ENCODE data around the gene LPP.
A peak's percentile ranks its signal among the peaks of the same experiment; 100 is the strongest.

The LPP gene

DNA sequence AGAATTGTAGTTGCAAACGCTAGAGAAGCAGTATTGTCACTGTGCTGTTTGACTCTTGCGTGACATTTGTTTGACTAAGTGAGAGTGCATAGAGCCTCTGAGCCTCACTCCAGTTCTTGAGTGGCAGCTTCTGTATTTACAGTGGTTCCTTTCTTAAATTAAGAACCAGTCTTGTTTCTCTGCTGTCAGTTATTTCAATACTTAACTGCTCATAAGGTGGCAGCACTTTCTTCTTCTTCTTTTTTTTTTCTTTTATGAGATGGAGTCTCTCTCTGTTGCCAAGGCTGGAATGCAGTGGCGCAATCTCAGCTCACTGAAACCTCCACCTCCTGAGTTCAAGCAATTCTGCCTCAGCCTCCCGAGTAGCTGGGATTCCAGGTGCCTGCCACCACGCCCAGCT is 372.1 kb downstream of the LPP start:
- no peak for DNase-seq (ENCODE audit: low read depth)

DNA sequence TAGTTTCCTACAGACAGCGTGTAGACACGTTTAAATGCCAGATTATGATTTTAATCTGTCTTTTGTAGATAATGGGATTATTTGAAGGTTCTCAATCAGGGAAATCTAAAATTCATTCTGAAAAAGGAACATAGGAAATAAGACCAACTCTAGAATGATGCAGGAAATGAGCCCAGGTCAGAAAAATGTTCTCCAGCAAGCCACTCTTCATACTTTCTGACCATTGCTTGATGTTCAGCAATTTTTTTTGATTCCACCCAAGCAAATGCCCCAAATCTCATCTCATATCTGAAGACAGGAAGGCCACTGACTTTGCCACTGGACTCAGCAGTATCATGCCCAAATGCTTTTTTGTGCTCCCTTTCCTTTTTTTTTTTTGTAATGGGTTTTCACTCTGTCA is 373.4 kb downstream of the LPP start:
- no peak for DNase-seq (ENCODE audit: low read depth)

DNA sequence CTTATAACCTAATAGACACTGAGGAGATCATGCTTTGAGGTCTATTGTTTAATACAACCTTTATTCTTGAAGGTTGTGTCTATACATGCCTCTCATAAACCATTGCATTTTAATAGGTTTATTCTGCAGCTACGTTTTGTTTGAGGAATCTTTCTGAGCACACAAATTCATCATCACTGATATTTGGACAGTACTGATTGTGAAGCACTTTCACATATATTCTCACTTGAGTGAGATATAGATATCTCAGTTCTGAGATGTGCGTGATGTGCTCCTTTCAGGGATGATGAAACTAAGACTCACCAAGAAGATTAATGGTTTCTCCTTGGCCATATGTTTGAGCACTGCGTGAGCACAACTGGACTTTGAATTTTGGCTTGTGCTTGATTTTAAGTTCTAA is 374.4 kb downstream of the LPP start:
- DNase-seq (ENCODE audit: low read depth), result no peak

- DNase-seq (ENCODE audit: low read depth), result no peak
Measured at GRCh38 chr3:188529228-188529627, 375.3 kb downstream of the LPP start.

DNA sequence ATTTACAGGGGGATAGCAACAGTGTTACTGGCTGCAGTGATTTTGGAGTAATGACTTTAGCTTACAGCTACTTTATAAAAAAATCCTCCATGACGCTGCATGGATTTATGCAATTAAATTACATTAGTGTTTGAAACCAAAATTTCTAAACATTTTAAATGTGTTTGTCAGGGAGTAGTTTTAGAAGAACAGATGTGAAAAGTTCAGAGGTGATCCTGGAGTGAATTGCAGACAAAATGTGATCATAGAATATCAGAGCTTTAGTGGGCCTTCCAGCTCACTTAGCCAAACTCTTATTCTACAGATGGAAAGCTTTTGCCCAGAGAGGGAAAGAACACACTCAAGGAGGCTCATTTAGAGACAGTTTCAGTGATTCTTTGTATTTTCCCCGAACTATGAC is 376.3 kb downstream of the LPP start:
- no peak for DNase-seq (ENCODE audit: low read depth)

DNA sequence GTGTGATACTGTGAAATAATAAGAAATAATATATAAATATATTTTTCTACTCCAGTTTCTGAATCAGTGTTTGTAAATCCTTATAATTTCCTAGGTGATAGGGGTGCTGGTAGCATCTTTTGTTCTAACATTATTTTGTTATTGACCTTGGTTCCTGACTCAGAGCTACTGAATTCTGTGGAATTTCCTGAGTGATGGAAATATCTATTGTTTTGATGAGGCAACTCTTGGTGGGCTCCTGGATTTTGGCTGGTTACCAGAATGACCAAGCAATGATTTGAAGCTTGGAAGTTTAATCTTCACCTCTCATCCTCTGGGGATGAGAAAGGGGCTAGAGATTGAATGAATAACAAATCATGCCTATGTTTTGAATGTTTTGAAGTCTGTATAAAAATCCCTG is 377.3 kb downstream of the LPP start:
- DNase-seq (ENCODE audit: low read depth), result no peak

- DNase-seq (ENCODE audit: low read depth), result no peak
Measured at GRCh38 chr3:188533172-188533571, 379.2 kb downstream of the LPP start.

DNA sequence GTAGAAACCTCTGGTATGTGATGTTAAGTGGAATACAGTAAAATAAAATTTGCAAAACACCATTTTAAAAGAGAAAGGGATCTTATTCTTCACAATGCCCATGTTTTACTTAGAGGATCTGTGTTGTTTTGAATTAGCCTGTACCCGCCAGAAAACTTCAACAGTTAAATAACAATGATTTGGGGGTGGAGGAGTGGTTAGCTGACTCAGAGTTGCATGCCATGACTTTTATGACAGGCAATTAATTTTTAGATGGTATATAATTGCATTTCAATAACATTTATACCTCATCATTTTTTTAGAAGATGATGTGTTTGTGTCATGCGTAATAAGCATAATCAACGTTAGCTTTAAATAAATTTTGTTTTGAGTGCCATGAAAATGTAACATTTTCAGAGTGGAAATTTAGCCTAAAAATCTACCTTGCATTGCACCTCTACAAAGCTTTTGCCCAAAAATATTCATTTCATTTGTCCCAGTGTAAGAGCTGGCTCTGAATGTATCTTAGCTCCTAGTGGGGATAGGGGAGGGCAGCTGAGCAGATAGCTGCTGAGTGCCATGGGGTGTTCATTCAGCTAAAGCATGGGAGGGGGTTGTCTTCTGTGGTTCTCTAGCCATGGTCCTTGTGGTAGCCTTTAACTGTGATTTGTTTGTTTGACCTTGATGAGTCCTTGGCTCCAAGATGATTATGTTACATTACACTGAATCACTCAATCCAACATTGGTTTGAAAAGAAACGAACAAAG is 379.8 kb downstream of the LPP start:
- no peak for DNase-seq (ENCODE audit: low read depth)

DNA sequence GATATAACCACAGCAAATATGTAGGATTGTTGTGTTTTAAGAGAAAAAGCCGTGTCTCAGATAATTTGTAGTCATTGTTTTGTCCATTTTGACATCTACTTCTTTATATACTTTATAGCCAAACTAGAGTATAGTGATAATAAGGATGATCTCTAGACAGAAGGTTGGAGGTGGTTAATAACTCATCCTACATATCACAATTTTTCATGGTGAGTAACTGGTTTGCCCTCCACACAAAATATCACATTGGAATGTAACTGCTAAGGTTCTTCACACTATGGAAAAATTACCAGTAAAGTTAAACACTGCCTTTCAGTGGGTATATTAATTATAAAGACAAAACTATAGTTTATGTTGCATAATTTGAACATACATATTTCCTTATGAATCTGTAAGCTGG is 380.7 kb downstream of the LPP start:
- no peak for DNase-seq (ENCODE audit: low read depth)

DNA sequence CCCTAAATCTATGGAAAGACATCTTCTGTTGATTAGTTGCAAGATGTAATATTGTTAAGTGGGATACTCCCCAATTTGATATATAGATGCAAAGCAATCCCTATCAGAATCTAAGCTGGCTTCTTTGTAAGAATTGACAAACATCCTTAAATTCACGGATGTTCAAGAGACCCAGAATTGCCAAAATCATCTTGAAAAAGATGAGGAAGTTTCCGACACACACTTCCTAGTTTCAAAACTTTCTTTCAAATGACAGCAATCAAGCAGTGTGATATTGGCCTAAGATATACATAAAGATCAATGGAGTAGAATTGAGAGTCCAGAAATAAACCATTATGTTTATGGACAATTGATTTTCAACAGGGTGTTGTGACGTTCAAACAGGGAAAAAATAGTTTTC is 383.6 kb downstream of the LPP start:
- no peak for DNase-seq (ENCODE audit: low read depth)

DNA sequence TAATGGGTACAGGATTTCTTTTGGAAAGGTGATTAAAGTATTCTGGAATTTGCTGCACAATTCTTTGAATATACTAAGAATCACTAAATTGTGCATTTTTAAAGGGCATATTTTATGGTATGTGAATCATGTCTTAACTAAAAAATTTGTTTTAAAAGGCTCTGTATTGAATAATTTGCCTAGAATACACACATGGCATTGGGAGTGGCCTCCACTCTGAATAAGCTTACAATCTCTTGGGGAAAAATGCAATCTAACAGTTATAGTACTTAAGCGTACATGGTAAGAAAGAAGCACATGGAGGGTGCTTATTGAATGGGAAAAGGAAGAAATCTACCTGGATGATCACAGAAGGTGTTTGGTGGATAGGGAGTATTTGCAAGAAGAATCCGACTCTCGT is 385.1 kb downstream of the LPP start:
- DNase-seq (ENCODE audit: low read depth), result no peak

GRCh38 chr3:188539631-188540194 is 385.8 kb downstream of the LPP start:
- DNase-seq (ENCODE audit: low read depth), result no peak

DNA sequence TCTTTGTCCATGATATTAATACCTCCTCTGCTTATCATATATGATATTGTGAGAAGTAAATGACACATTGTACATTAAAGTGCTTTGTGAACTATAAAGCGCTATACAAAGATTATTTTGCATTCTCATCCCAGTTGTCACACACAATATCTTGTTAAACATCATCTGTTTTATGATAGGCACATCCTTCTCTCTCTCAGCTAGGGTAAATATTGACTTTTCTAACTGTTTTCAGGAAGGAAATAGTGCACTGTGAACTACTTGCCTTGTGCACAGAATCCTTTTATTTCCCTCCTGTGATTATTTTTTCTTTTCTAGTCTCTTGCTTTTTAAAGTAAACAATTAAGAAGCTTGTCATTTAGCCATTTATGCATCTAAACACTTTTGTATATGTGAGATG is 388.2 kb downstream of the LPP start:
- no peak for DNase-seq (ENCODE audit: low read depth)

DNA sequence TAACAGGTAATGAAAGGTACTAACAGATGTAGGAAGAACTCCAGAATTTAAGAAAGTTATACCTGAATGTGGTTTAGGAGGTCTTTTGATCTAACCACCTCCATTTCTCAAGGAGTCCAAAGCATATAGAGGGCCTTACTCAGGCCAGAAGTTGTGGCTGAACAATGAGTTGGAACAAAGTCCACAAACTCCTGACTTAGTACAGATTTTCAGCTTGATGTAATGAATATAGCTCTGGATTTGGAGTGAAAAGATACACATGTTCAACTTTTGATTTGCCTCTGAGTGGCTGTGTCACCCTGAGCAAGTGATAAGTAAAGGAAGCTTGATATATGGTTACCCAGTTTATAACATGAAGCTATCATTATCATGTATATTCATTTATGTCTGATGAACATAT is 390.1 kb downstream of the LPP start:
- DNase-seq (ENCODE audit: low read depth), result no peak

GRCh38 chr3:188546835-188547670 is 393.1 kb downstream of the LPP start:
- no peak for DNase-seq (ENCODE audit: low read depth)

DNA sequence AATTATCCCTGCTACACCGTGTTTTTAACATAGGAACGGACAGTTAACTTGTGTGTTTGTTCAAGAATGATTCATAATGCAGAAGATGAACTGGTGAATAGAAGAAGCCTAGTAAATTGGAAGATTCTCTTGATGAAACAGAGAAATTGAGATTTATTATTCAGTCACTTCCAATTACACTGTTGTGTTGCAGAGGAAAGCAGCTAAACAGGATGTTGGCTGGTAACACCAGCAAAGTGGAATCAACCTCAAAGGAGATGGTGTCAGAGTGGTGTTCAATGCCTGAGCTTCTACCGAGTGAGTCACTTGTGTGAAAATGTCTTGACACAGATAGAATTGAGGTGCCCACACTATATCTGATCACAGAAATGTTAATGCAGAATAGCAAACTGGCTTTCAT is 399.6 kb downstream of the LPP start:
- peak; percentile 15 for DNase-seq (ENCODE audit: low read depth)

DNA sequence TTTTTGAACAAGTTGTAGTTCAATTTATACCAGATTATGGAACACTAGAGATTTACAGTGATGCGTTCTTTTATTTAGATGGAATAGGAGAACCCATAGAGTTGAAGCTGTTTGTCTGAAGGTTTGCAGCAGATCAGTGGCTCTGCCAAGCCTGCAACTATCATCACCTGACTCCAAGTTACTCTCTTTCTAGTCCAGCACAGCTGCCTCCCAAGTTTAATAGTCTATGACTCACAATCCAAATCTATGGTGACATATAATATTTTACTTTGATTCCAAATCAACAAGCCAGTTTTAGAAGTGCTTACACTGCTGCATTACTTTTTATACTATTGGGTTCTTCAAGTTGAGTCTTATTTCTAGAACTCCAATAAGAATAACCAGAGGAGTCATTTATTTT is 400.4 kb downstream of the LPP start:
- no peak for DNase-seq (ENCODE audit: low read depth)

DNA sequence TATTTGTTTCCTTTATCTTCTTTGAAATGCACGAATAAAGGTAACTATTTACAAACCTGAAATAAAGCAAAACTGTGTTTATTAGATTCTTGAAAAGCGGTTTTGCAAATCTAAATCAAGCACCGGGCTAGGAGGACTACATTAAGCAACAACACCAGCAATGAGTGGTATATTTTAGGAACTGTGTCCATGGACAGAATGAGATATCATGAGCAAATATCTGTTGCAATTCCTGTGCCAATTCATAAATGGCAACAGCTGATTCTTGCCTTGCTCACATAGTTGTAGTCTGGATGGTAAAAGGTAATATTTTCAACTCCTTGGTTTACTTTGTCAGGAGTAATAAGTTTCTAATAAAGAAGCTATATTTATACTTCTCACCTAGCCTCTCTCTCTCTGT is 403.3 kb downstream of the LPP start:
- no peak for DNase-seq (ENCODE audit: low read depth)

GRCh38 chr3:188558343-188559071 is 404.6 kb downstream of the LPP start:
- no peak for DNase-seq (ENCODE audit: low read depth)

GRCh38 chr3:188559072-188559429 is 405.1 kb downstream of the LPP start:
- no peak for DNase-seq (ENCODE audit: low read depth)

GRCh38 chr3:188559856-188560255 is 405.9 kb downstream of the LPP start:
- DNase-seq (ENCODE audit: low read depth), result no peak

DNA sequence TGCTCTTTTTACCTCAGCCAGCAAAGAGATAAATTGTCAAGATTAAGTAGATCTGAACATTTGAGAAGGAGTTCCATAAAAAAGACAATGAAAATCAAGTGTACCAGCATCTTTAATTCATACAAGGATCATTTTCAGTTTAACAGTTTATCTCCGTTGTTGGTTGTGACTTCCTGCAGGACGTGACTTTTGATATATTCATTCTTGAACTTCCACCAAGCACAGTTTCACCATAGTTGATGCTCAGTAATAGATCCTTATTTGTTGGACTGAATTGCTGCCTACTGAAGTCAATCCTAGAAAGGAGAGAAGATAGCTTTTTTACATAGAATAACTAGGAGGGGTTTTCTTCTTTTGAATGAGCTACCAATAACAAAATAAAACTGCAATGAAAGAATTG is 408.2 kb downstream of the LPP start:
- no peak for DNase-seq (ENCODE audit: low read depth)

Measured in stimulated activated CD8-positive, alpha-beta memory T cell treated with anti-CD3 and anti-CD28 coated beads, Interleukin-12 subunit alpha, Interleukin-12 subunit beta, amount 100 ng/mL, for 4 hours (primary cell).